OCI-M2 (cell line): ENCODE measurements around the gene CMTM5.
"Not testable (repeated sequence)": the region's sequence is repeated elsewhere in the genome, so short reads cannot be mapped to it uniquely, and the experiment has no call there.

Experiments used
- DNase-seq: peaks from one replicate; lab custom pipeline; 2025; ENCODE audit not compliant: unreplicated experiment; lab: John Stamatoyannopoulos, UW

Gene CMTM5

DNA sequence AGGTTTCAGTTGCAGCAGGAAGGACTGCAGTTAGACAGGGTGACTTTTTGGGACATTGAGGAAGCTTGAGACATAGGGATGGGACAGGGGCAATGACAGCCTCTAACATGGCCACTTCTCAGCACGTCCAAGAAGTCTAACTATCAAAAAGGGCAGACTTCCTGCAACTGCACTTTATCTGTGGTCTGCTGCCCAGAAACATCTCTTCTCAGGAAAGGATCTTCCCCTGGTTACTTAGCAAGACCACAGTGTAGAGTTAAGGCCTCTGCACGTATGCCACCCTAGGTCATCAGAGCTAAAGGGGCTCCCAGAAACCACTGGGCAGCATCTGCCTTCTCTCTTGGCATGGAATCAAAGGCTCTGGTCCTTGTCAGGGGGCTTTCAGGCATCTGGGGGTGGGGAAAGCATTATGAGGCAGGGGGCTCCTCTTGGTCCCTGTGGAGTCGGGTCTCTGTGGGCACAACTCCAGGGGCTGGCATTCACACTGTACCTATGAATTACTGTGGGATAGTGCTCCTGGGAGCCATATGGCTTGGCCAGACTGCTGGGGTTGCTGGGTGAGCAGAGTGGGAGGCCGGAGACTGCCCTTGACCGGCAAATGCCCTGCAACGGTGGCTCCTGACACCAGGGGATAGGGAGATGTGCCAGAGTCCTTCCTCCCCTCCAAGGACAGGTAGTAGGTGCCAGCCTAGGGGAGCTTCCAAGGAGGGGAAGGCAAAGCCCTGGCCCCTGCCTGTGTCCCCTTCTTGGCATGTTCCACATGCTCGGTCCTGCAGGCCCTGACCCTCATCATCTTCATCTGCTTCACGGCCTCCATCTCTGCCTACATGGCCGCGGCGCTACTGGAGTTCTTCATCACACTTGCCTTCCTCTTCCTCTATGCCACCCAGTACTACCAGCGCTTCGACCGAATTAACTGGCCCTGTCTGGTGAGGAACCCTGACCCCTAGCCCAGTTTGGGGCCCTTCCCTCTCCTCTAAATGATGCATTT is 1.0 kb downstream of the CMTM5 start:
- DNase-seq, result no peak

DNA sequence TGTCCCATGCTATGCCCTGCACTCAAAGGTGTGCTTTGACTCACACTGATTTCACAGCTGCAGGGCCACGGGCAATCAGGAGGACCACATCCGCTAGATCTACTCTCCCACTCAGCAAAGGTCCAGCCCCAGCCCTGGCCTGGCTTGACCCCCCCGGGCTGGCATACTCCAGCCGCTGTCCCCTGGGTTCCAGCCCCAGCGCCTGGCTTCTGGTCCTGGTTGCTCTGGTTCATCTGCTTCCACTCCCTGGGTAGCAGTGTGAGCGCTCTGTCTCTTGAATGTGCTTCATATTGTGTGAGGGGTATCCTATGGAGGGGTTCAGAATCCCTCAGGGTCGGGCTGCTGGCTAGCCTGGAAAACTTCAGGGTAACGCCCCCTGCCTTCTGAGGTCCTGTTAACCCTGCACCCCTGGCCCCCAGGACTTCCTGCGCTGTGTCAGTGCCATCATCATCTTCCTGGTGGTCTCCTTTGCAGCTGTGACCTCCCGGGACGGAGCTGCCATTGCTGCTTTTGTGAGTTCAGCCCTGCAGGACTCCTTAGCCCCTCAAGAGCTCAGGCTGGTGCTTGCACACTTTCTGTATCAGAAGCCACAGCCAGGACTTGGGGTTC is 1.9 kb downstream of the CMTM5 start:
- DNase-seq, result no peak

GRCh38 chr14:23379366-23380196 is 2.7 kb downstream of the CMTM5 start:
- DNase-seq, result no peak

- DNase-seq, result no peak
These were observed 3.5 kb downstream of the CMTM5 start for GRCh38 chr14:23380197-23380914.

GRCh38 chr14:23380976-23381375 is 4.1 kb downstream of the CMTM5 start:
- DNase-seq, result no peak

GRCh38 chr14:23381871-23382270 is 5.0 kb downstream of the CMTM5 start:
- DNase-seq, result no peak

- no peak for DNase-seq
These were observed 5.4 kb downstream of the CMTM5 start for GRCh38 chr14:23382276-23382675.

DNA sequence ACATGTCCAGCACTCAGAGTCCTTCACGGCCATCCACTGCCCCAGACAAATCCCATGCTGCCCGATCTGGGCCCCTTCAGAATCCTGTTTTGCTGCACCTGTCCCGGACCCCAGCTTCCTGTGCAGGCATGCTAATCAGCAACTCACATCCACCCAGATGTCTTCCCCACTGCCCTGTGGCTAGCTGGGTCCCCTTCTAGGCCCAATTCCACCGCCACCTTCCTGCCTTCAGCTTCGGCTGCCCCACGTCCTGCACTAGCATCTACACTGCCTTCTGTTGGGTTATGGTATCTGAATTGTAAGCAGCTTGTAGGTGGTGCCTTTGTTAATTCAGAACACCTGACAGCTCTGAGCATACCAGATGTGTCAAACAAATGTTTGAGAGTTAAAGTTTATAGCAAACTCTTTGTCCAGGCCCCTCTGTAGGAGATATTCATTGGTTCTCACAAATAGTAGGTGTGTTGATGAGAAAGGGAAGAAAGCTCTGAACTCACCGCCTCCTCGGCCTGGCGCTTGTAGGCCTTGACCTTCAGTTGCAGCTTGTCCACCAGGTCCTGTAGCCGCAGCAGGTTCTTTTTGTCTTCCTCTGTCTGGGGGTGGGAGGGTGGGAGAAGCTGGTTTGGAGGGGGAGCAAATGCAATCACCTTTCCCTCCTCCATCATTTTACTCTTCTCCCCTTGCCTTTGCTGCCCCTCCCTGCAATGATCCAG is 6.0 kb downstream of the CMTM5 start:
- no peak for DNase-seq

DNA sequence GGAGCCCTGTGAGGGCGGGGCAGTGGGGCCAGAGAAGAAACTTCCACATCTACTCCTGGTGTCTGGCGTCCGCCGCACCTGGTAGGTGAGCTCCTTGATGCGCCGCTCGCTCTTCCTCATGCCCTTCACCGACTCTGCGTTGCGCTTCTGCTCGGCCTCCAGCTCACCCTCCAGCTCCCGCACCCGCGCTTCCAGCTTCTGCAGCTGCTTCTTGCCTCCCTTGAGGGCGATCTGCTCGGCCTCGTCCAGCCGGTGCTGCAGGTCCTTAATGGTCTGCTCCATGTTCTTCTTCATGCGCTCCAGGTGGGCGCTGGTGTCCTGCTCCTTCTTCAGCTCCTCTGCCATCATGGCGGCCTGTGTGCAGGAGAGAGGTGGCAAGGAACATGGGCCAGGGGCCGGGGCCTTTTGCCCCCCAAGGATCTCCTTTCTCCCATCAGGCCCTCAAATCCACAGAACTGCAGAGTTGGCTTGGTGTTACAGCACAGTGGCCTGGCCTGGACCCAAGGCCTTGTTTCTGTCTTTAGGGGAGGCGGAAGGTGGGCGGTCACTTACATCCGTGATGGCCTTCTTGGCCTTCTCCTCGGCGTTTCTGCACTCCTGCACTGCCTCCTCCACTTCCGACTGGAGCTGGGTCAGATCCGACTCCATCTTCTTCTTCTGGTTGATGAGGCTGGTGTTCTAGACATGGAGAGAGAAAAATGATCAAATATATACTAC is 7.7 kb downstream of the CMTM5 start:
- no peak for DNase-seq

DNA sequence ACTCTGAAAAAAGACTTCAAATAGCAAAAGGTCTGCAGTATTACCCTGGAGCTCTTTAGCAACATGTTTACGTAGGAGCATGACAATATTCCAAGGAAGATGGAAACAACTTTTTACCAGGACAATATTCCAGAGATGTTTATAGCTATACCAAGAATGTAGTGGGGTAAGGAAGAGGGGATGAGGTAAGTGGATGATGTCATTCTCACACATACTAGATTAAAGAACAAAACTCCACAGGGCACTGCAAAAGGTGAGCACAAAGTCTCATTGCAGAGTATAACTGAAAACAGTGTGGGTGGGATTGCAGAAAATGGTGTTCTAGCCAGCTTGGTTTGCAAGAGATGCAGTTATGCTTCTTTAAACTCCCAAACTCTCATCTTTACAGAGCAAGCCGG is 8.4 kb downstream of the CMTM5 start:
- no peak for DNase-seq

DNA sequence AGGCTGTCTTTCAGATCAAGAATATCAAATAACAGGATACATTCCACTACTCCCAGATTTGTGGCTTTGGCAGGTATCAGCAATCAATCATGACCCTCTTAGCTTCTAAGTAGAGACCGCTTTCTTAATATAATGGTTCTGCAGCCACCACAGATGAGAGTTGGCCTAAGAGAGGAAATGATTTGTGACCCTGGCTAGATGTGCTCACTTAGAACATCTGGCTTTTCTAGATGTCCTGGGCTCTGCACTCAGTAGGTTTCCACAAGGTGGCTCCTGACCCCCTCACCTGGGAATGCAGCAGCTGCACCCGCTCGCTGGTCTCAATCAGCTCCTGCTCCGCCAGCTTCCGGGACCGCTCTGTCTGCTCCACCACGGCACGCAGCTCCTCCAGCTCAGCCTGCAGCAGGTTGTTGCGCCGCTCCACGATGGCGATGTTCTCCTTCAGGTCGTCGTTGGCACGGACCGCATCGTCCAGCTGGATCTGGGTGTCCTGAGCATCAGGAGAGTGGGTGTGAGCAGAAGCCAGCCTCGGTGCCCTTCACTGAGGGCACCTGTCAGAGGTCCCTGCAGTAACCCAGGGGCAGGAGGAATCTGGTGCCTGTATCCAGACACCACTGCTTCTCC is 8.9 kb downstream of the CMTM5 start:
- DNase-seq, result no peak

GRCh38 chr14:23386266-23386657 is 9.4 kb downstream of the CMTM5 start:
- not testable (repeated sequence) for DNase-seq

- DNase-seq, result no peak
These were observed 10.2 kb downstream of the CMTM5 start for GRCh38 chr14:23386999-23387398.

DNA sequence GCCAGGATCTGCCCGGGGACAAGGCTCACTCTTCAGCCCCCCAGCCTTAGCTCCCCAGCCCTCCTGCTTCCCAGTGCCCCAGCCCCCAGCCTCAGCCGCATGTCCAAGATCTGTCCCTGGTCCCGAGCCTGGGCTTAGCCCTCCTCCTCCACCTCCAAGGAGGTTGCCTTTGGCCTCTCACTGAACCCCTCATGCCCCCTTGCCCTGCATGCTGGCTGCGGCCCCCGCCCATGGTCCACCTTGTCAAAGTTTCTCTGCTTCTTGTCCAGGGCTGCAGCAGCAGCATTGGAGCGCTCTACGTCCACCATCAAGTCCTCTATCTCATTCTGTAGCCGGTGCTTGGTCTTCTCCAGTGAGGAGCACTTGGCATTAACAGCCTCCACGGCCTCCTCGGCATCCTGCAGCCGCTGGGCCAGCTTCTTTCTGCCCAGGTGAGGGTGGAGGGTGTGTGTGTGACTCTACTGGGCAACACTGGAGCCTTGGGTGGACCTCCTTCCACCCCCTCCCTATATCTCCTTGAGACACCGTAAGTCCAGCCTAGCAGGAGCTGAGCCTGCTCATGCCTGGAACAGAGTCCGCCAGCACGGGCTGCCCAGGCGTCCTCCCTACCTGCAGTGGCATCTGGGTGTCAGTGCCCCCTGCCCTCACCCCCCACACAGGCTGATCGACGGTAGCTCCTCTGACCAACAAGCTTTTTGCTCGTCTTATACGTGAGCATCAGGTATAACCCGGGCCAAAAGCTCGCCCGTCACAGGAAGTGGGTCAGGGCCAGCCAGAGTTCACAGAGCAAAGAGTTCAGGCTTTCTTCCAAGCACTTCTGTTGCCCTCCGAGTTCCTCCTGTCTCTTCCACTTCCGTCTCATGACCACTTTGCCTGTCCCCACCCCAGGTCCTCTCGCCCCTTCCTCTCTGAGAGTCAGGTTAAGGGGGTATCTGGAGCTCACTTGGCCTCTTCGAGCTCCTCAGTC is 11.4 kb downstream of the CMTM5 start:
- DNase-seq, result no peak

DNA sequence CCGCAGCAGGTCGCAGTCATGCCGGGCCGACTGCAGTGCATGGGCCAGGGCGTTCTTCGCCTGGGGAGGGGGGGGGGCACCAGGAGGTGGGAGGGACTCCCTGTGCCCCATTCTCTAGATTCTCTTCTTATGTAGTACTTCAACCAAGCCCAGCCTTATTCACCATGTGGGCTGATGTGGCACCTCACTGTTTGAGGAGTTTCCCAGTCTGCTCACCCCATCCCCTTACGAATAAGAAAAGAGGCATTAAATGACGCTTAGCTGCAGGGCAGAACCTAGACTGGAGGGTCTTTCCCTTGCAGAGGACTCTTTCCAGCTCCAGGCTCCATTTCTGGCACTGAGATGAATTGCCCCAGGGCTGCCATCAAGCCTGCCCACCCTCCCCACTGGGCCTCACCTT is 12.2 kb downstream of the CMTM5 start:
- no peak for DNase-seq

DNA sequence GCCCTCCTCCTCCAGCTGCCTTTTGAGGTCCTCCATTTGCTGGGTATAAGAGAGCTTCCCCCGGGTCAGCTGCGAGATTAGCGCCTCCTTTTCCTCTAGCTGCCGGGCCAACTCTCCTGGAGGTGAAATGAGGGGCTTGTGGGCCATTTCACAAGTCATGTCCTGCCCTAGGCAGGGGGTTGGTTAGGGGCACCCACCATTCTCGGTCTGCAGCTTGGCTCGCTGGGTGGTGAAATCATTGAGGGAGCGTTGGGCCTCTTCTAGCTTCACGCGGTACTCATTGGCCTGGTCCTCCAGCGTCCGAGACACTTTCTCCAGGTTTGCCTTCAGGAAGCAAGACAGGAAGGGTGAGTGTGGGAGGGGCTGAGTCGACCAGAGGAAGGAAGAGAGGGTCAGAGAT is 12.6 kb downstream of the CMTM5 start:
- DNase-seq, result no peak

DNA sequence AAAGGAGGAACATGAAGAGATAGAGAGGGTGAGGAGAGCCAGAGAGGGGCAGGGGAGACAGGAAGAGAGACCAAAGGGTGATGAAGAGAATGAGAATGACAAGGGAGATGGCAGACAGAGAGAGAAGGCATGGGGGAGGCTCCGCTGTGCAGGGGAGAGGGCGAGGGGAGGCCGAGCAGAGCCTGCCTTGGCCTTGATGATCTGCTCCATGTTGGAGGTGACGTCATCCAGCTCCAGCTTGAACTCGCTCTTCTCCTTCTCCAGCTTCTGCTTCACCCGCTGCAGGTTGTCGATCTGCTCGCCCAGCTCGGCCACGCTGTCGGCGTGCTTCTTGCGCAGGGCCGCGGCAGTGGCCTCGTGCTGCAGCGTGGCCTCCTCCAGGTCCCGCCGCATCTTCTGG is 13.0 kb downstream of the CMTM5 start:
- DNase-seq, result not testable (repeated sequence)

DNA sequence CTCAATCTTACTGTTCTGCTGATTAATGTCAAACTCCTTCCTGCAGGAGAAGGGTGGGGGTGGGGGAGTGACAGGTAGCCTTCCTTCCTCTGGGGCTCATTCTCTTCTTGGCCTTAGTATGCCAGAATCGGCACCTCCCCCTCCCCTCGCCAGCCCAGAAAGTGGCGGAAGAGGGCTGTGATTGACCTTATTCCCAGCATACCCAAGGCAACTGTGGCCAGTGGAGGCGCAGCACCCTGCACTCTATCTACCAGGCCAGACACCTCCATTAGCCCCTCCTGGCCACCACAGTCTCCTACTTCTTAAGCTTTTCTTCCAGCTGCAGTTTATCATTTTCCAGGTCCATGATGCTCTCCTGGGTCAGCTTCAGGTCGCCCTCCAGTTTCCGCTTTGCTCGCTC is 15.8 kb downstream of the CMTM5 start:
- DNase-seq, result no peak
